HepG2 (cell line): ENCODE data around the gene ELN. TPM values are rescaled to one million over a fixed set of nuclear protein-coding genes. Genes with fewer than 3 reads are reported as not detected.

ENCODE experiments used
- ATAC-seq: fragments of 200-7000 bp; cut with Tn5 transposase; 3 replicates; pipeline ENCODE4 v1.9.1; 2020; ENCODE audit warnings: mild to moderate bottlenecking, moderate library complexity
- BruUV-seq: library from RNA; stranded (reverse); fragments of 400-500 nt; replicated peaks from 2 replicates; lab custom pipeline; 2021; lab: Mats Ljungman, UMichigan
- CTCF ChIA-PET: fragments of 300-600 bp; formaldehyde crosslinking; extraction: SDS; loops from one replicate; lab custom pipeline; 2021; ENCODE audit warnings: low total read pairs, inconsistent platforms, low intra/inter-chr PET ratio; lab: Yijun Ruan, JAX
- POLR2A ChIA-PET: fragments of 350-600 bp; sonication (Branson Sonifier 250); formaldehyde crosslinking; loops from one replicate; lab custom pipeline; 2020; ENCODE audit warnings: antibody characterized with exemption, inconsistent platforms; lab: Yijun Ruan, JAX
- DNase-seq: peaks from one replicate; pipeline ENCODE4 v3.0.0-alpha.2; 2015; ENCODE audit warnings: low spot score
- FAIRE-seq: peaks from 3 replicates; lab custom pipeline; 2011; peaks lifted over from hg19 to GRCh38; lab: Jason Lieb, UNC
- H2AFZ ChIP-seq: one replicate; pipeline ENCODE4 v1.6.1; 2011; ENCODE audit warnings: low read length, inconsistent platforms
- H3K27ac ChIP-seq: fragments of 300-600 bp; 3 replicates; pipeline ENCODE4 v1.8.0; 2011; ENCODE audit warnings: mixed run types, mild to moderate bottlenecking, mixed read lengths, low read length, inconsistent platforms; ENCODE audit not compliant: insufficient read depth; ENCODE audit errors: extremely low read length
- H3K27me3 ChIP-seq, 2 experiments: fragments of 200-600 bp in 1 of 2; 2 replicates in 1 of 2; 3 replicates in 1 of 2; pipeline versions ENCODE4 v1.6.0 to v1.8.0; 2011; ENCODE audit warnings: low read length in 2 of 2, mild to moderate bottlenecking in 2 of 2, moderate library complexity in 2 of 2, inconsistent platforms in 1 of 2; ENCODE audit not compliant: insufficient read depth in 2 of 2, control insufficient read depth in 1 of 2
- H3K36me3 ChIP-seq, 2 experiments: fragments of 200-600 bp in 1 of 2; replicated peaks in 1 of 2; 2 replicates in 1 of 2; 3 replicates in 1 of 2; pipeline versions ENCODE4 v1.5.1 to v1.8.0; 2011; ENCODE audit warnings: low read length in 2 of 2, inconsistent platforms in 1 of 2; ENCODE audit not compliant: insufficient read depth in 2 of 2, control insufficient read depth in 1 of 2
- H3K4me1 ChIP-seq: 2 replicates; pipeline ENCODE4 v1.5.1; 2012; ENCODE audit warnings: low read length, inconsistent platforms; ENCODE audit not compliant: insufficient read depth
- H3K4me2 ChIP-seq: 2 replicates; pipeline ENCODE4 v1.6.0; 2011; ENCODE audit warnings: low read depth, low read length, inconsistent platforms
- H3K4me3 ChIP-seq, 3 experiments: fragments of 200-600 bp in 1 of 3; sonication (generic), shearing (Covaris generic) in 1 of 3; replicated peaks in 1 of 3; 2 replicates each; pipeline ENCODE4 v1.5.1; 2011 to 2016; ENCODE audit warnings: low read length in 3 of 3, inconsistent platforms in 2 of 3, low read depth in 2 of 3, mild to moderate bottlenecking in 2 of 3, control low read depth in 1 of 3, mixed read lengths in 1 of 3; ENCODE audit not compliant: insufficient read depth in 1 of 3
- H3K79me2 ChIP-seq: one replicate; pipeline ENCODE4 v1.6.1; 2011; ENCODE audit warnings: low read length, inconsistent platforms; ENCODE audit not compliant: insufficient read depth
- H3K9ac ChIP-seq: 2 replicates; pipeline ENCODE4 v1.6.0; 2011; ENCODE audit warnings: mild to moderate bottlenecking, low read depth, low read length, inconsistent platforms; ENCODE audit not compliant: insufficient read depth
- H3K9me3 ChIP-seq: 2 replicates; pipeline ENCODE4 v1.5.1; 2012; ENCODE audit warnings: mild to moderate bottlenecking, low read length
- H4K20me1 ChIP-seq: 2 replicates; pipeline ENCODE4 v1.6.0; 2011; ENCODE audit warnings: inconsistent platforms, mild to moderate bottlenecking, low read length, moderate library complexity; ENCODE audit not compliant: insufficient read depth
- DNMT3B ChIP-seq: conservative IDR thresholded peaks from 2 replicates; pipeline ENCODE4 v1.6.1; 2016; ENCODE audit warnings: missing biosample characterization, control low read depth
- JARID2 ChIP-seq: sonication (generic); formaldehyde crosslinking; IDR thresholded peaks from 2 replicates; pipeline ENCODE4 v1.8.1; 2023; ENCODE audit warnings: missing genetic modification reagents, inconsistent platforms; ENCODE audit not compliant: insufficient replicate concordance
- MXI1 ChIP-seq: IDR thresholded peaks from 3 replicates; pipeline ENCODE4 v1.6.1; 2012; ENCODE audit warnings: low read depth, low read length, inconsistent platforms, borderline replicate concordance
- ZNF543 ChIP-seq: sonication (generic); formaldehyde crosslinking; IDR thresholded peaks from 2 replicates; pipeline ENCODE4 v1.4.0; 2020; ENCODE audit warnings: mild to moderate bottlenecking, missing genetic modification reagents
- ZNF577 ChIP-seq: sonication (generic); formaldehyde crosslinking; IDR thresholded peaks from 2 replicates; pipeline ENCODE4 v1.4.0; 2020; ENCODE audit warnings: mild to moderate bottlenecking, low read depth, missing genetic modification reagents, borderline replicate concordance
- ZNF781 ChIP-seq: sonication (generic); formaldehyde crosslinking; IDR thresholded peaks from 2 replicates; pipeline ENCODE4 v1.5.1; 2020; ENCODE audit warnings: borderline replicate concordance, mild to moderate bottlenecking, missing genetic modification reagents; ENCODE audit errors: not compliant biosample characterization
- ZZZ3 ChIP-seq: sonication (generic); formaldehyde crosslinking; IDR thresholded peaks from 2 replicates; pipeline ENCODE4 v1.4.0; 2020; ENCODE audit warnings: missing genetic modification reagents, mild to moderate bottlenecking, borderline replicate concordance
- WGBS: methylation state at CpG from one replicate; pipeline ENCODE4 v1.1.6; 2017; ENCODE audit warnings: low lambda C conversion rate; 5-methylcytosine and 5-hydroxymethylcytosine counted together
- in situ Hi-C: cut with HindIII; loops from 2 replicates; pipeline ENCODE4 v1.10.0; 2017; ENCODE audit warnings: low pct_unique_long_range_greater_than_20kb; ENCODE audit not compliant: extremely low pct_ligation_motif_present
- intact Hi-C: fragments of 100-400 bp; cut with micrococcal nuclease; formaldehyde crosslinking; loops from one replicate; pipeline ENCODE4 v1.10.0; 2022; ENCODE audit not compliant: unreplicated experiment
- polyA plus RNA-seq, 8 experiments: library from polyadenylated mRNA; depleted of rRNA in 3 of 8; stranded (reverse) in 7 of 8; unstranded in 1 of 8; fragments of >200 nt; fragmentation: Illumina TruSeq in 4 of 8; extraction: Trizol in 4 of 8; gene quantifications; 2 replicates each; pipeline versions ENCODE4 v1.2.1 to v1.2.3, GENCODE V29; 2011 to 2016; ENCODE audit warnings: low read depth in 4 of 8, missing spikeins in 1 of 8, mixed read lengths in 1 of 8; ENCODE audit not compliant: insufficient read depth in 1 of 8
- total RNA-seq, 5 experiments: library from RNA; depleted of rRNA; stranded (reverse); fragments of >200 nt; fragmentation: Illumina TruSeq; extraction: Trizol; gene quantifications; 2 replicates each; pipeline ENCODE4 v1.2.3, GENCODE V29; 2016; ENCODE audit warnings: low read depth in 1 of 5
- TF ChIP-seq, protein P1 (sequence below): sonication (generic); formaldehyde crosslinking; IDR thresholded peaks from 2 replicates; pipeline ENCODE4; 2020; ENCODE audit warnings: missing genetic modification reagents, mild to moderate bottlenecking, borderline replicate concordance

The ELN gene
- total and polyA plus RNA-seq, 2 of the 13 experiments (the other 11 are each of a cell fraction or from before 2014, with no cell fraction given) = 0.15 to 0.37 TPM

DNA sequence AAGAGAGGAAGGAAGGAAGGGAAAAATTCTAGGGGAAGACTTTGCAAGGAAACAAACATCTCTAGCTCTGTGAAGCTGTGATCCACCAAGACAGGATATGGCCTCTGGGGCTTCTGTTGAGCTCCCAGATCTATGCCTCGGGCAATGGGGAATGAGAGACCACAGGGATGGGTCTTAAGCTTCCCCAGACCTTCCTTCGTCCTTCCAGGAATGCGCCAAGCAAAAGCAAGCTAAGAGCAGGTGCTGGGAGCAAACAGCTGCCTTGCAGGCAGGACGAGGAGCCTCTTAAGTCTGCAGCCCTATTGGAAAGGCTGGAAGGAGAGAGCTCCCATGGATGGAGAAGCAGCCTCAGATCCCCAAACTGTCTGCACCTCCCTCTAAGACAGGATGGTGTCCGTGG is 21.9 kb upstream of the ELN start:
- intact Hi-C loops (no loop called here), in situ Hi-C loops (no loop called here)
- no peak overlapping the region for H3K27ac ChIP-seq
- no peaks in the 10 kb centered on the region for H3K79me2 ChIP-seq
- ChIA-PET CTCF (no interaction called here), POLR2A (no interaction called here)
- H3K4me2 ChIP-seq = no peak overlapping the region
- TF ChIP-seq ZNF543 (CRISPR knock-in tag) (no peak), MXI1 (no peak), ZZZ3 (no peak), DNMT3B (CRISPR knock-in tag) (no peak), ZNF577 (CRISPR knock-in tag) (no peak), ZNF781 (no peak), JARID2 (no peak)
- TF ChIP-seq, protein P1, sequence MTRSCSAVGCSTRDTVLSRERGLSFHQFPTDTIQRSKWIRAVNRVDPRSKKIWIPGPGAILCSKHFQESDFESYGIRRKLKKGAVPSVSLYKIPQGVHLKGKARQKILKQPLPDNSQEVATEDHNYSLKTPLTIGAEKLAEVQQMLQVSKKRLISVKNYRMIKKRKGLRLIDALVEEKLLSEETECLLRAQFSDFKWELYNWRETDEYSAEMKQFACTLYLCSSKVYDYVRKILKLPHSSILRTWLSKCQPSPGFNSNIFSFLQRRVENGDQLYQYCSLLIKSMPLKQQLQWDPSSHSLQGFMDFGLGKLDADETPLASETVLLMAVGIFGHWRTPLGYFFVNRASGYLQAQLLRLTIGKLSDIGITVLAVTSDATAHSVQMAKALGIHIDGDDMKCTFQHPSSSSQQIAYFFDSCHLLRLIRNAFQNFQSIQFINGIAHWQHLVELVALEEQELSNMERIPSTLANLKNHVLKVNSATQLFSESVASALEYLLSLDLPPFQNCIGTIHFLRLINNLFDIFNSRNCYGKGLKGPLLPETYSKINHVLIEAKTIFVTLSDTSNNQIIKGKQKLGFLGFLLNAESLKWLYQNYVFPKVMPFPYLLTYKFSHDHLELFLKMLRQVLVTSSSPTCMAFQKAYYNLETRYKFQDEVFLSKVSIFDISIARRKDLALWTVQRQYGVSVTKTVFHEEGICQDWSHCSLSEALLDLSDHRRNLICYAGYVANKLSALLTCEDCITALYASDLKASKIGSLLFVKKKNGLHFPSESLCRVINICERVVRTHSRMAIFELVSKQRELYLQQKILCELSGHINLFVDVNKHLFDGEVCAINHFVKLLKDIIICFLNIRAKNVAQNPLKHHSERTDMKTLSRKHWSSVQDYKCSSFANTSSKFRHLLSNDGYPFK (CRISPR knock-in tag) = no peak
- no peak for FAIRE-seq
- no peaks in the 10 kb centered on the region for H3K4me1 ChIP-seq
- no peak for DNase-seq
- H3K9me3 ChIP-seq = no peaks in the 10 kb centered on the region
- no TSS peak for BruUV-seq
- no peak for ATAC-seq
- H3K27me3 ChIP-seq = peaks cover 5 to 26% of the 10 kb centered on the region in 2 experiments; a peak in 2 of 5 replicates
- WGBS = 49% methylated on average over 4 of the region's 5 CpGs
- H2AFZ ChIP-seq = no peak overlapping the region
- no peak overlapping the region for H3K4me3 ChIP-seq
- no peaks in the 10 kb centered on the region for H4K20me1 ChIP-seq
- no peaks in the 10 kb centered on the region for H3K36me3 ChIP-seq
- no peak overlapping the region for H3K9ac ChIP-seq
